Suprapubic skin (tissue), 4 donors: ENCODE measurements around the gene RPL41.

Experiments
- POLR2A ChIP-seq, 2 donors: fragments of 450-650 bp; IDR thresholded peaks; one replicate each; pipeline ENCODE4 v1.6.1; 2017; ENCODE audit warnings: antibody characterized with exemption in 2 of 2, mild to moderate bottlenecking in 2 of 2, moderate library complexity in 2 of 2
- POLR2AphosphoS5 ChIP-seq, 3 donors: sonication (generic); formaldehyde crosslinking; IDR thresholded peaks; one replicate each; pipeline ENCODE4 v1.6.1; 2017; ENCODE audit warnings: antibody characterized with exemption in 3 of 3
- TF ChIP-seq, protein P1 (sequence below), 2 donors: fragments of 200-600 bp in 1 of 2; fragments of 450-650 bp in 1 of 2; sonication (generic) in 1 of 2; IDR thresholded peaks; one replicate each; pipeline ENCODE4 v1.5.1; 2016 to 2019; ENCODE audit warnings: antibody characterized with exemption in 2 of 2, mild to moderate bottlenecking in 1 of 2, moderate library complexity in 1 of 2

GRCh38 chr12:56146492-56147460 is 30.3 kb downstream of the RPL41 start:
- TF ChIP-seq, protein P1, sequence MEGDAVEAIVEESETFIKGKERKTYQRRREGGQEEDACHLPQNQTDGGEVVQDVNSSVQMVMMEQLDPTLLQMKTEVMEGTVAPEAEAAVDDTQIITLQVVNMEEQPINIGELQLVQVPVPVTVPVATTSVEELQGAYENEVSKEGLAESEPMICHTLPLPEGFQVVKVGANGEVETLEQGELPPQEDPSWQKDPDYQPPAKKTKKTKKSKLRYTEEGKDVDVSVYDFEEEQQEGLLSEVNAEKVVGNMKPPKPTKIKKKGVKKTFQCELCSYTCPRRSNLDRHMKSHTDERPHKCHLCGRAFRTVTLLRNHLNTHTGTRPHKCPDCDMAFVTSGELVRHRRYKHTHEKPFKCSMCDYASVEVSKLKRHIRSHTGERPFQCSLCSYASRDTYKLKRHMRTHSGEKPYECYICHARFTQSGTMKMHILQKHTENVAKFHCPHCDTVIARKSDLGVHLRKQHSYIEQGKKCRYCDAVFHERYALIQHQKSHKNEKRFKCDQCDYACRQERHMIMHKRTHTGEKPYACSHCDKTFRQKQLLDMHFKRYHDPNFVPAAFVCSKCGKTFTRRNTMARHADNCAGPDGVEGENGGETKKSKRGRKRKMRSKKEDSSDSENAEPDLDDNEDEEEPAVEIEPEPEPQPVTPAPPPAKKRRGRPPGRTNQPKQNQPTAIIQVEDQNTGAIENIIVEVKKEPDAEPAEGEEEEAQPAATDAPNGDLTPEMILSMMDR (IDR thresholded peaks at IDR 0.05), result no peak
- TF ChIP-seq POLR2A (IDR thresholded peaks at IDR 0.05) (no peak), POLR2AphosphoS5 (IDR thresholded peaks at IDR 0.05) (no peak)
